ENCODE results near the gene ARHGAP31. TPM values are rescaled to one million over a fixed set of nuclear protein-coding genes. Genes with fewer than 3 reads are reported as not detected.

Gene ARHGAP31
- total and polyA plus RNA-seq, 7 donors: 1.9 to 13.2 (median 5.3) TPM

DNA sequence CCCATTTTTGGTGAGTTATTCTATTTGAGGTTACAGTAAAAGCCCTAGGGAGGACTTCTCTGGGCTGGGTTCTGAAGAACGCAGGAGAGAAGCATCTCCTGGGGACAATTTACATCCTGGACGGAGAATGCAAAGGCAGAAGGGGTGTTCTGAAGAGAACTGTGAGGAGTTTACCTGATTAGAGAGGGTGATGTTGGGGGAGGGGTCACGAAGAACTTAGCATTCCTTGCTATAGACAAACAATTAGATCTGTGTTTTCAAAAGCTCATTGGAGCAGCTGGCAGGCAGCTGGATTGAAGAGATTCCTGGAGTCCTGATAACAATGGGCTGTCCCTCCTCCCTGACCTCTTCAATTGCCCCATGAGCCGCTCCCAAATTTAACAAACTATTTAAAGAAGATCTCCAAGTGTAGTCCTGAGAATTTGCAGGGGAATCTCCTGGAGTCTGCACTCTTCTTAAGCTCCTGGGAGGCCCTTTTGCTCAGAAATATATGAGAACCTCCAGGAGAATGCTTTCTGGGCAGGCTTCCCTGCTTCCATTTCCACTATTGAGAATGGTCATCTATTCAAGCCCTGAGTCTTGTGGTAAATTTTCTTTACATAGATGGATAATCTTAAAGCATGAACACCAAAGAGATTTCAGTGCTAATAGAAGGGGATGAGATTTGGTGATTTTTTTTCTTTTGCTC is 55.3 kb downstream of the ARHGAP31 start:
- Histone ChIP-seq H3K4me1 (peaks cover 10% of the 10 kb centered on the region), H3K36me3 (ENCODE audit: insufficient read depth in 1 of 2, low read depth in 1 of 2) (no peaks in the 10 kb centered on the region), H3K27me3 (ENCODE audit: insufficient read depth in 3 of 3, low read length in 2 of 3) (peaks cover 0 to 1% (median 0%) of the 10 kb centered on the region in 3 donors), H3K27ac (peak overlapping the region; percentile 21), H3K9me3 (no peaks in the 10 kb centered on the region), H3K4me3 (no peak overlapping the region)
- ATAC-seq (no peak), DNase-seq (no peak)
- intact Hi-C loops (cut with DNase I): no loop called here
- TF ChIP-seq, protein P1, sequence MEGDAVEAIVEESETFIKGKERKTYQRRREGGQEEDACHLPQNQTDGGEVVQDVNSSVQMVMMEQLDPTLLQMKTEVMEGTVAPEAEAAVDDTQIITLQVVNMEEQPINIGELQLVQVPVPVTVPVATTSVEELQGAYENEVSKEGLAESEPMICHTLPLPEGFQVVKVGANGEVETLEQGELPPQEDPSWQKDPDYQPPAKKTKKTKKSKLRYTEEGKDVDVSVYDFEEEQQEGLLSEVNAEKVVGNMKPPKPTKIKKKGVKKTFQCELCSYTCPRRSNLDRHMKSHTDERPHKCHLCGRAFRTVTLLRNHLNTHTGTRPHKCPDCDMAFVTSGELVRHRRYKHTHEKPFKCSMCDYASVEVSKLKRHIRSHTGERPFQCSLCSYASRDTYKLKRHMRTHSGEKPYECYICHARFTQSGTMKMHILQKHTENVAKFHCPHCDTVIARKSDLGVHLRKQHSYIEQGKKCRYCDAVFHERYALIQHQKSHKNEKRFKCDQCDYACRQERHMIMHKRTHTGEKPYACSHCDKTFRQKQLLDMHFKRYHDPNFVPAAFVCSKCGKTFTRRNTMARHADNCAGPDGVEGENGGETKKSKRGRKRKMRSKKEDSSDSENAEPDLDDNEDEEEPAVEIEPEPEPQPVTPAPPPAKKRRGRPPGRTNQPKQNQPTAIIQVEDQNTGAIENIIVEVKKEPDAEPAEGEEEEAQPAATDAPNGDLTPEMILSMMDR (IDR thresholded peaks at IDR 0.05): no peak
- 32 to 37% (median 37%) methylated on average over 4 of the region's 4 CpGs for WGBS, 3 donors

DNA sequence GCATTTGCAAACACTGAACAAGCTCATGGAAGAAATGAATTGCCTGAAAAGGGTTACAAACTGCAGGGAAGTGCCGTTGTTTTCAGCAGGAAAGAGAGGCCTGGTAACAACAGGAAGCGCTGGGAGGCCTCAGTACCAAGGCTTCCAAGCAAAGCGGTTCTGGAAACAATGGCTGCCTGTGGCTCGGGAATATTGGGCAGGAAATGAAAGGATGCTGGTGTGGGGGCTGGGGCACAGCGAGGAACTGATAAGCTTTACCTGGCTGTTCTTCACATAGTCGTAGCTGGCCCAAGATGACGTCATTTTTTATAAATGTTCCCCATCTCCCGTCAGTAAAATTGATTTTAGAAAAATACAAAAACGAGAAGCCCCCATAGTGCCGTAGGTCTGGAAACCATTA is 55.9 kb downstream of the ARHGAP31 start:
- ATAC-seq (no peak), DNase-seq (no peak)
- H3K4me3 ChIP-seq: no peak overlapping the region
- TF ChIP-seq, protein P1 (IDR thresholded peaks at IDR 0.05): no peak
- no peaks in the 10 kb centered on the region for H3K9me3 ChIP-seq
- 48 to 60% (median 58%) methylated on average over 10 of the region's 10 CpGs for WGBS, 3 donors
- peaks cover 10% of the 10 kb centered on the region for H3K4me1 ChIP-seq
- no peaks in the 10 kb centered on the region for H3K36me3 ChIP-seq (ENCODE audit: insufficient read depth in 1 of 2, low read depth in 1 of 2)
- H3K27me3 ChIP-seq (ENCODE audit: insufficient read depth in 3 of 3, low read length in 2 of 3): peaks cover 0 to 1% (median 0%) of the 10 kb centered on the region in 3 donors
- peak overlapping the region; percentile 21 for H3K27ac ChIP-seq
- intact Hi-C loops (cut with DNase I): no loop called here

DNA sequence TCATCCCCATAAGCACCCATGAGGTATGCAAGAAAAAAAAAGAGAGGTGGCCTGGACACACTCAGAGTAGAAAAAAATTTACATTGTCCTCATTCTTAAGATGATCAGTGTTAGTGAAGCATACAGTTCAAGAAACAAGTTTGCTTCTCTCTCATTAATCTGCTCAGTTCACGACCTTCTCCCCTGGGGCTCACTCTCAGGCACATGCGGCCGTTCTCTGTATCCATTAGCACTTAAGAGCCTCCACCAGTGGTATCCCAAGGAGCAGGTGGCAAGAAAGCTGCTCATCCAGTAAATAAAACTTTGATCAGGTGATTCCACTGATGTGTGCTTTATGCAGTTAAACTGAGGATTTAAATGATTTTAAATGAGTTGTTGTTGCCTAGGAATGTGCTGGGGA is 57.4 kb downstream of the ARHGAP31 start:
- intact Hi-C loops (cut with DNase I): no loop called here
- TF ChIP-seq, protein P1 (IDR thresholded peaks at IDR 0.05): no peak
- Histone ChIP-seq H3K4me1 (peaks cover 10% of the 10 kb centered on the region), H3K27me3 (ENCODE audit: insufficient read depth in 3 of 3, low read length in 2 of 3) (peaks cover 0 to 1% (median 0%) of the 10 kb centered on the region in 3 donors), H3K36me3 (ENCODE audit: insufficient read depth in 1 of 2, low read depth in 1 of 2) (no peaks in the 10 kb centered on the region), H3K27ac (no peak overlapping the region), H3K9me3 (no peaks in the 10 kb centered on the region), H3K4me3 (no peak overlapping the region)
- 43 to 70% (median 54%) methylated on average over 3 of the region's 3 CpGs for WGBS, 3 donors
- DNase-seq (no peak), ATAC-seq (no peak)

DNA sequence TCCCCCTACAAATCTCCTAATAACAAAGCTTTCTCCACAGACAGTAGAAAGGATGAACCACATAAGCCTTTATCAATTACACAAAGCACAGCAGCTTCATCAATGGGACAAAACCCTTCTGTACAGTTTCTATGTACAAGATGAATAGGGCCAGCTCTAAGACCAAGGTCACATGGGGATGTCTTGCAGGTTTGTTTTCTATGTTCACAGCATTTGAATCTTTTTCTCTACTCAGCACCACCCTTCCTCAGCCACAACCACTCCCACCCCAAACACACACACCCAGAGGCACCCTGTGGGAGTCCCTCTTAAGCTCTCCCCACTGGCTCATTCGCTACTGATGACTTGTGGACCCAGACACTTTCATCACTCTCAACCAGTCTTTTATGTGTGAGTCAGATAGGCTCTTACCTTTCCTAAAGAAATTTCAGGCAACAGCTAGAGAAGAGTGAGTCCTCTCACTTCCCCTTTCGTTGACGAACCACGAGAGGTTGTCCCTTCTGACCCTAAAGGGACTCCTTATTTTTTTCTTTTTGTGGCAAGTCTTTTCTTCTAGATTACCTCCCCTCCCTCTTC is 57.9 kb downstream of the ARHGAP31 start:
- whole genome bisulfite sequencing, 3 donors: 64 to 82% (median 68%) methylated on average over 4 of the region's 4 CpGs
- intact Hi-C loops (cut with DNase I): no loop called here
- TF ChIP-seq, protein P1 (IDR thresholded peaks at IDR 0.05): no peak
- no peak overlapping the region for H3K27ac ChIP-seq
- peaks cover 0 to 1% (median 0%) of the 10 kb centered on the region in 3 donors for H3K27me3 ChIP-seq (ENCODE audit: insufficient read depth in 3 of 3, low read length in 2 of 3)
- H3K4me1 ChIP-seq: peaks cover 10% of the 10 kb centered on the region
- no peaks in the 10 kb centered on the region for H3K9me3 ChIP-seq
- no peak overlapping the region for H3K4me3 ChIP-seq
- ATAC-seq (no peak), DNase-seq (no peak)
- H3K36me3 ChIP-seq (ENCODE audit: insufficient read depth in 1 of 2, low read depth in 1 of 2): no peaks in the 10 kb centered on the region
